ENCODE measurements around the gene PITX1. TPM values are rescaled to one million over a fixed set of nuclear protein-coding genes. Genes with fewer than 3 reads are reported as not detected.

The PITX1 gene
- total and polyA plus RNA-seq, 2 donors (not counting 1 experiment from before 2014, with no cell fraction given) = 1.7 to 3.1 TPM

DNA sequence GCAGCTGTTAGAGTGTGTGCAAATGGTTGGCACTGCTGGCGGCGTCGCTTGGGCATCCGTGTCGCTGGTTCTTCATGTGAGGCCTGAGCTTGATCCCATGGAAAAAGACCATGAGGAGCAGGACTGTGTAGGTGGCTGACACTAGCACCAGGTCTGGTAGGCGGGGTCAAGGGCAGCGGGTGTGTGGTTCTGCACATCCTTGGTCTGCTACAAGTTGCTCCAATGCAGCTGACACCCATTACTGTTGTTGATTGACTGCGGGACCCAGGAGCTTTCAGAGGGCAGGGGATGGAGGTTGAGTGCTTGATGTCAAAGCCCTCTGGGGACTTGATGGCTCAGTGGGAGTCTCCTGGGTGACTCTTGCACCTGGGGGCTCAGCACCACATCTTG is 29.0 kb upstream of the PITX1 start:
- Histone ChIP-seq H3K9me3 (ENCODE audit: control insufficient read depth, insufficient read depth, low read depth, low read length) (no peaks in the 10 kb centered on the region), H3K9ac (ENCODE audit: insufficient read depth, low read length) (no peak overlapping the region), H3K4me1 (ENCODE audit: control insufficient read depth, extremely low read depth, insufficient read depth, low read length) (no peaks in the 10 kb centered on the region), H3K27me3 (ENCODE audit: control insufficient read depth, insufficient read depth, low read length) (peaks cover 3% of the 10 kb centered on the region), H3K36me3 (ENCODE audit: control insufficient read depth, insufficient read depth, low read length) (no peaks in the 10 kb centered on the region), H4K20me1 (ENCODE audit: control insufficient read depth, extremely low read depth, insufficient read depth, low read length) (no peaks in the 10 kb centered on the region), H3K79me2 (ENCODE audit: control insufficient read depth, insufficient read depth, low read length) (no peaks in the 10 kb centered on the region), H2AFZ (ENCODE audit: low read length) (no peak overlapping the region), H3K4me3 (replicated peaks in 1 of 4; ENCODE audit: control extremely low read depth in 1 of 4, insufficient read depth in 1 of 4, low read depth in 3 of 4, low read length in 4 of 4) (no peak overlapping the region), H3K27ac (ENCODE audit: insufficient read depth, low read length) (no peak overlapping the region), H3K4me2 (ENCODE audit: extremely low read depth, insufficient read depth, low read length) (no peak overlapping the region)
- TF ChIP-seq EZH2 (IDR thresholded peaks at IDR 0.05; ENCODE audit: low read length, missing control alignments) (no peak), CTCF (conservative IDR thresholded peaks at IDR 0.05 in 1 of 2, IDR thresholded peaks at IDR 0.05 in 1 of 2; ENCODE audit: low read depth in 1 of 2, low read length in 2 of 2) (no peak)
- DNase-seq (ENCODE audit: low read depth in 2 of 2) = no peak

DNA sequence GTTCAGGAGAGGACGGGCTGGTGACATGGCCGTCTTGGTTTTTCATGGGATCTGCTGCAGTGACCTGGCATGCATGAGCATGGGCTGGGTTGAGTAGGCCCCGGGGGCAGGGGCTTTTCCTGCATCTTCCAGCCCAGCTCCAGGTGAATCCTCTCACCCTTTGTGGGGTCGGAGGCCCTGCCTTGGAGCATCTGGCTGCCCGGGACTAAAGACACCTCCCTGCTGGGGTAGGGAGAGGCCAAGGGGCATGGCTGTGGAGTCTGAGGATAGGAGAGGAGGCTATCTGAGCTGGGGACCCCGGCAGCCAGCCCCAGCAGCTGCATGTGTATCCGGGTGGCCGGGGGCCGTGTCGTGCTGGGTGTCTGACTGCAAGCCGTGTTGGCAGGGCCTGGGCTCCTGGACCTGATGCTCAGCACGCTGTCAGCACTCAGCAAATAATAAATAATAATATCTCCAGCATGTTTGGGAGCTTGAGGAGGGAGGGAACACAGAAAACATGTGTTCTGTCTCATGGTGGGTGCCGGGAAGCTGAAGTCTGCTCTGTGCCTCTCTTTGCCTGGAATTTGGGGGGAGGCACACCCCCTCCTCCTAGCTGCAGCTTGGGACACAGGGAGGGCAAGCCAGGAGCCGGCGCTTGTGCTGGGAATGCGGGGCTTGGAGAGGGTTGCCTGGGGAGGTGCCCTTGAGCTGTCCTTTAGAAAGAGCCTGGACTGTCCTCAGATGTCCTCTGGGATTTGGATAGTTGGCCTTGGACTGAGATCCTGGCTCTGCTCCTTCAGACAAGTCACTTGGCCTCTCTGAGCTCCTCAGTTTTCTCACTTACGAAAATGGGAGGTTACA is 28.4 kb upstream of the PITX1 start:
- Histone ChIP-seq H3K36me3 (ENCODE audit: control insufficient read depth, insufficient read depth, low read length) (no peaks in the 10 kb centered on the region), H3K27me3 (ENCODE audit: control insufficient read depth, insufficient read depth, low read length) (peaks cover 3% of the 10 kb centered on the region), H3K9me3 (ENCODE audit: control insufficient read depth, insufficient read depth, low read depth, low read length) (no peaks in the 10 kb centered on the region), H2AFZ (ENCODE audit: low read length) (no peak overlapping the region), H4K20me1 (ENCODE audit: control insufficient read depth, extremely low read depth, insufficient read depth, low read length) (no peaks in the 10 kb centered on the region), H3K27ac (ENCODE audit: insufficient read depth, low read length) (no peak overlapping the region), H3K4me3 (replicated peaks in 1 of 4; ENCODE audit: control extremely low read depth in 1 of 4, insufficient read depth in 1 of 4, low read depth in 3 of 4, low read length in 4 of 4) (no peak overlapping the region), H3K4me2 (ENCODE audit: extremely low read depth, insufficient read depth, low read length) (no peak overlapping the region), H3K9ac (ENCODE audit: insufficient read depth, low read length) (no peak overlapping the region), H3K4me1 (ENCODE audit: control insufficient read depth, extremely low read depth, insufficient read depth, low read length) (no peaks in the 10 kb centered on the region), H3K79me2 (ENCODE audit: control insufficient read depth, insufficient read depth, low read length) (no peaks in the 10 kb centered on the region)
- DNase-seq (ENCODE audit: low read depth in 2 of 2) = no peak
- TF ChIP-seq EZH2 (IDR thresholded peaks at IDR 0.05; ENCODE audit: low read length, missing control alignments) = no peak
- no peak for TF ChIP-seq CTCF (conservative IDR thresholded peaks at IDR 0.05 in 1 of 2, IDR thresholded peaks at IDR 0.05 in 1 of 2; ENCODE audit: low read depth in 1 of 2, low read length in 2 of 2)

DNA sequence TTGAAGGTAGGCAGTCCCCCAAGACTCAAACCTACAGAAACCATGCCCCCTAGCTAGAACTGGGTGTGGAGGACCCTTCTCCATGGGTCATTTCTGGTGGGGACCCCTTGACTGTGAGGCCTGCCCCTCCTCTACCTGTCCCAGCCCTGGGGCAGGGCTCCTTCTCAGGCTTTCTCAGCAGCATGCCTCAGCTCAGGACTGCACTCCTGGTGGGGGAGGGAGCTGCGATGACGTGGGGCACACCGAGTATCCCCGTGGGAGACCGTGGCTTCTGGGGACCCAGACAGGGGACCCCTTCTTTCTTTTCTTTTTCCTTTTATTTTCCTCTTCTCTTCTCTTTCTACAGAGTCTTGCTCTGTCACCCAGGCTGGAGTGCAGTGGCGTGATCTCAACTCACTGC is 27.0 kb upstream of the PITX1 start:
- no peak for DNase-seq (ENCODE audit: low read depth in 2 of 2)
- TF ChIP-seq CTCF (conservative IDR thresholded peaks at IDR 0.05 in 1 of 2, IDR thresholded peaks at IDR 0.05 in 1 of 2; ENCODE audit: low read depth in 1 of 2, low read length in 2 of 2) (no peak), EZH2 (IDR thresholded peaks at IDR 0.05; ENCODE audit: low read length, missing control alignments) (no peak)
- Histone ChIP-seq H3K4me1 (ENCODE audit: control insufficient read depth, extremely low read depth, insufficient read depth, low read length) (no peaks in the 10 kb centered on the region), H3K79me2 (ENCODE audit: control insufficient read depth, insufficient read depth, low read length) (no peaks in the 10 kb centered on the region), H3K9me3 (ENCODE audit: control insufficient read depth, insufficient read depth, low read depth, low read length) (no peaks in the 10 kb centered on the region), H3K27me3 (ENCODE audit: control insufficient read depth, insufficient read depth, low read length) (peaks cover 6% of the 10 kb centered on the region), H3K27ac (ENCODE audit: insufficient read depth, low read length) (no peak overlapping the region), H4K20me1 (ENCODE audit: control insufficient read depth, extremely low read depth, insufficient read depth, low read length) (no peaks in the 10 kb centered on the region), H2AFZ (ENCODE audit: low read length) (no peak overlapping the region), H3K4me2 (ENCODE audit: extremely low read depth, insufficient read depth, low read length) (no peak overlapping the region), H3K9ac (ENCODE audit: insufficient read depth, low read length) (no peak overlapping the region), H3K36me3 (ENCODE audit: control insufficient read depth, insufficient read depth, low read length) (no peaks in the 10 kb centered on the region), H3K4me3 (replicated peaks in 1 of 4; ENCODE audit: control extremely low read depth in 1 of 4, insufficient read depth in 1 of 4, low read depth in 3 of 4, low read length in 4 of 4) (no peak overlapping the region)

All from fibroblast of lung (primary cell).